Stimulated activated CD8-positive, alpha-beta memory T cell treated with anti-CD3 and anti-CD28 coated beads, Interleukin-7, amount 100 ng/mL, for 48 hours (primary cell): ENCODE results near the gene NRARP.

Source experiments
- DNase-seq, 2 donors: peaks; one replicate each; pipeline ENCODE4 v3.0.0-alpha.2; 2020; ENCODE audit warnings: low read depth in 1 of 2; ENCODE audit errors: extremely low read depth in 1 of 2

Gene NRARP

DNA sequence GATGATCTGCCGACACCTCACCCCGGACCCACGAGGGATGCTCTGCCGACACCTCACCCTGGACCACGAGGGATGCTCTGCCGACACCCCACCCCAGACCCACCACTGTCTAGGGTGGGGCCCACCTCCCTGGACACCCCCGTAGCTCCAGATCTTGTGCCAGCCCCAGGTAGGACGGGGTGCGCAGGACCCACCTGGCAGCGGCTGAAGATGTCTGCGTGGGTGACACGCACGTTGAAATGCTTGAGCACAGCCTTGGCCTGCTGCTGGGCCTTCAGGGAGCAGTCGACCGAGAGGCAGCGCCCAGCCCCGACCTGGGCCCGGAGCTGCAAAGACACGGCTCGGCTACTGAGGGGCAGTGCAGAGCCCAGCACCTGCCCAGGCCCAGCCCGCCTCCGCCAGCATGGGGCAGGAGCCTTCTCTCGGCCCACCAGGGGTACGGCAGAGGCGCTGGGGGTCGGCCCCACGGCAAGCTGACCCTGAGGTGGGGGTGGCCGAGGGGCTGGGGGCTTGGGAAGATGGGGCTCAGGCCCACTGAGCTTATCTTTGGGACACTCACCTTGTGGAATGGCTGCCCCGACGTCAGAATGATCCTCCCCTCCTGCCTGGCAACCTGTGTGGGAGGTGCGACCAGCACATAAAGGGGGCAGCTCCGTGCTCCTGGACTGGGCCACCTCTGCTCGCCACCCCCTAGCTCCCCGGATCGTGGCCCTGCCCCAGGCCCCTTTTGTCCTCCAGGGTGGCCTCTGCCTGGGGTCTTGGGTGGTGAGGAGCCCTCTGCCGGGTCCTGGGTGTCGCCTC lies 21.7 kb upstream of the NRARP start:
- DNase-seq = no peak

DNA sequence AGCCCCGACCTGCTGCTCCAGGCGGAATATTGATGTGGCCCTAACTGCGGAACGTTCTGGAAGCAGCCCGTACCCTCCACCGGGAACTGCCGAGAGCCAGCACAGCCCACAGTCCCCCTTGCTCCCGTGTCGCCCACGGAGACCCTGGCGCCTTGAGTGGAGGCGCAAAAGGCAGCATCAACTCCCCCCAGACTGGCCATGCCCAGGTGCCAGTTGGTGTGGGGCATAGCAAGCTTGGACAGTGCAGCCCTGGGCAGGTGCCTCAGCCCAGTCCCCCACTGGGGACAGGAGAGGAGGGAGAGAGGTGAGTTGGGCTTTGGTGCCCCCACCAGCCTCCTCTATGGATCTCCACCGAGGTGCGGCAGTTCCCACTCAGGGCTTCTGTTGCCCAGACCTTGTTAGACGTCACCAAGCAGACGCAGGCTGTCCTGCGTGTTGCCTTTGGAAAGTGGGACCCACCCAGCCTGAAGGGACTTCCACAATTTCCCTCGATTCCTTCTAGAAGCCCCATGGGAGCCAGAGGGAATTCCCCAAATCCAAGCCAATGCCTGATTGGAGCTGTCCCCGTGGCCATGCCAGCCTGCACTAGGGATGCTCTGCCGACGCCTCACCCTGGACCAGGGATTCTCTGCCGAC lies 19.8 kb upstream of the NRARP start:
- no peak for DNase-seq

DNA sequence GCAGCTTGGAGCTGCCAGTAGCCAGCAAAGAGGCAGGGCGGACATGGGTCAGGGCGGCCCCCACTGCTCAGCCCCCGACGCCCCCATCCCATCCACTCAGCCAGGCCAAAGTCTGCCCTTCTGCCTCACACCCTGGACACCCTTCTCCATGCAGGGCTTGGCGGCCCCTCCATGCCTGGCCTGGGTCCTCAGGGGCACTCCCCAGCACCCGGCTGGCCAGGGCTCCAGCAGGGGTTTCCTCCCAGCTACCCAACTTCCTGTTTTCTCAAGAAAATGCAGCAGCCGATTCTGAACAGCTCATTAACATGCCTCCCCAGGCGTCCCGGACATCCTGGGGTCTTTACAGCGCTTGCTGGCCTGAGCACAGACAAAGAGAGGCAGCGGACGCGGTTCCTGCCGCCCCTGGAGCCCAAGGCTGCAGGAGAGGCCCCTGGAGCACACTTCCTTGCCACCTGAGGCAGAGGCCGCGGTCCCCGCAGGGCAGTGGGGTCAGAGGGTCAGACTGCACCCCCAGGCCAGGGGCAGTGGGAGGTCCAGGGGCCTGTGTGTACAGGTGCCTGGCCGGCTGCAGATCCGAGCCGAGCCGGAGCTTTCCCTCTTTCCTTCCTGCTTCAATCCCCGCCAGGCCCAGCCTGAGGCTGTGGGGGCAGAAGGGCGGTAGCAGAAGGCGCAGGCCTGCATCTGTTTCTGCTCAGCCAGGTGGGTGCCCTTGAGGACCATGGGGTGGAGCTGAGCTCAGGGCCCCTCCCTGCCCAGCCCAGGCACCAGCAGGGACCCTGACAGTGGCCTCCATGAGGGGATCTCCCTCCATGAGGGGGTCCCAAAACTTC lies 18.7 kb upstream of the NRARP start:
- DNase-seq = no peak

DNA sequence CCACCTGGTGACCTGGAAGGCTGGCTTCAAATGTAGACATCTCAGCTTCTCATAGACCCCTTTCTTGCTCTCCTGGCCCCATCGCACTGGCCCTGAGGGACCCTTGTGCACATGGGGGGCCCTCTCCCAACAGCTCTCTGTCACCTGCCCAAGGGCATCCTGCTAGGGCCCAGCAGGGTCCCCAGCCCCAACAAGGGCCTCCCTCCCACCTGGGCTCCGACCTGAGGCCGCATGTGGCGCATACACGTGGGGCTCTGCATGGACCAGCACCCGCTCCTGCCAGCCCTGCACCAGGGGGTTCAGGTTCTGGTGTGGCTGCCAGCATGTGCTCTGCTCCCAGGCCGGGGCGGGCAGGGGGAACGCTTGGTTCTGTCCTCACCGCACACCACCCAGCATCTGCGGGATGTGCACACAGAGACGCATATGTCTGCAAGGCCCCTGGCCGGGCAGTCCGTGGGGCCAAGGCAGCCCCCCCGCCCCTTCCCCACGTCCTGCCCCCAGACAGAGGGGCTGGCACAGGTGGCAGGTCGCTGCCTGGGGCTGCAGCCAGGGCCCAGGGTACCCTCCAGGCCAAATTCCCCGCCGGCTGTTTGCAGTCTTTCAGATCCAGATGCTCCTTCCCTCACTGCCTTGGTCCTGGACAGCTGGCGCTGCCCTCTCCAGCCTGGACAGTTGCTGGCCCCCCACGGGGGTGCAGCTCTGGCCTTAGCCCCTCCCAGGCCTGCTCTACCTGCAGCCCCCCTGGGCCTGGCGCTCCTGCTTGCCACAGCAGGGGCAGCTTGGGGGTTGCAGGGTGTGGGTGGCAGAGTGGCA lies 17.9 kb upstream of the NRARP start:
- no peak for DNase-seq

DNA sequence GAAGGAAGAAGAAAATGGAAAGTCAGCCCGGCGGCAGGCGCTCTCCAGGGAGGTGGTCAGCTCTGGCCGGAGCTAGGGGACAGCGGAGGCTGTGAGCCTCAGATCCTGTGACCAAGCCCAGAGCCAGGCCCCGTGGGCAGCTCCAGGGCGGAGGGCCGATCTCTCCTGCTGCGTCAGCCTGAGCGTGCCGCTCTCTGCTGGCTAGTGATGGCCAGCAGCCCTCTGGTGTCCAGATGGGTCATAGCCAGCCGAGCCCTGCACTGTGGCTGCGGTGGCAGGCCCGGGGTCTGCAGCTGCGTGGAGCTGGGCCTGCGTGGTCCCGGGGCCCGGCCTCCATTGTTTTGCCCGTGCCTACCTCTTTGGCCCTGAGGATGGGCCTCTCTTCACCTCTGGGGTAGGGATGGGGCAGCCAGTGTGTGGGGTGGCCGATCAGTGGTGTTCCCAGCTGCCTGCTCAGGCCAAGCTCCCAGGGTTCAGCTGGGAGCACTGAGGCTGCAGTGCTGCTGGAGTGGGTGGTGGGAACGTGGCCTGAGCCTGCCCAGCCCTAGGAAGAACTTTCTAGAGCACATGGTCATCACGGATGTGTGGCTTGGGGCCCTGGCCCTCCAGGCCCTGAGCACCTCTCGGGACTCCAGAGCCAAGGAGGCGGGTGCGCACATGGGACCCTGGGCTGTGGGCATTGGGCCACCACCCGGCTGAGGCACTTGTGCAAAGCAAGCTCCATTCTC lies 17.1 kb upstream of the NRARP start:
- DNase-seq = no peak

DNA sequence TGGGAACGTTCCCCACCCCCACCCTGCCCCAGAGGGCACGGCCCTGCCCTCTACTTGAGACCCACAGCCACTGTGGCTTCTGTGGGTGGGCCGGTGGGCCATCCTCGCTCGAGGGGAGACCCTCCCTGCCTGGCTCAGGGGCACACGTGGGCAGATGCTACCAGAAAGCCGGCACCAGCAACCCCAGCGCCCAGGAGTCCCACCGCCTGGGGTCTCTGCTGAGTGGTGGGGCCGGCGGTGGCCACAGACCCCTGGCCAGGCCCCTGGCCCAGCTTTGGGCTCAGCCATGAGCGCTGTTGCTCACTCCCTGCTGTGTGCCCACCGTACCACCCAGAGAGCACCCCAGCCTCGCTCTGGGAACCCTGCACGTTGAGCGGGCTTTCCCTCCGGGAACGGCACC lies 16.5 kb upstream of the NRARP start:
- no peak for DNase-seq

DNA sequence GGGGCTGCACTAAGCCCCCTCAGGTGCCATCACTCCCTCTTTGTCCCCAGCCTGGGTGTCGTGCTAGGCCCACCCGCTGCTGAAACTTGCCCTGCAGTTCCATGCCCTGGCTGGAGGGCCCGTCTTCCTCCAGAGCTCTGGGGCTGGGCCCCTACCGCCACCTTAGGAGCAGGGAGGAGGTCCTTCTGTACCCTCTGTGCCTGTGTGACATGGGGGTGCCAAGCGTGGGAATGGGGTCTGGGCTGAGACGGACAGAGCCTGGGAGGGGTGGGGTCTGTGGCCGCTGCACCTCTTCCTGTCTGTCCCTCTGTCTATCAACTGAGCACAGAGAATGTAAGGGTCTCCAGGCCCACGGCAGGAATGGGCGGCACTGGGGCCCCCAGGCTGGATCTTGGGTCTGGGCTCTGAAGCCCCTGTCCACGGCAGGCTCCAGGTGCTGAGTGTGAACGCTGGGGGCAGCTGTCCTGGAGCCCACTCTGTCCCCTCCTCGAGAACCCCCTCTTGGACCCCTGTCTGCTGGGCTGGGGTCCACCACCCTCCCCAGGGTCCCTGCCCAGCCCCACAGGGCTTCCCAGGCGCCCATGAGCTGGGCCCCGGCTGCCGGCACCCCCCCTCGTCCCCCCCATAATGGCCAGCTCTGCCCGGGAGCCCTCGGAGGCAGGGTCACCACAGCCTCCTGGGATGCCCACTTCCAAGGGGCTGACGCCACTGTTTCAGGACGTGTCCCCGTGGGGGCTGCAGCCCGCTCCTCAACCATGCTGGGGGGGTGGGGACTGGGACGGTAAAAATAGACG lies 15.8 kb upstream of the NRARP start:
- DNase-seq = no peak

DNA sequence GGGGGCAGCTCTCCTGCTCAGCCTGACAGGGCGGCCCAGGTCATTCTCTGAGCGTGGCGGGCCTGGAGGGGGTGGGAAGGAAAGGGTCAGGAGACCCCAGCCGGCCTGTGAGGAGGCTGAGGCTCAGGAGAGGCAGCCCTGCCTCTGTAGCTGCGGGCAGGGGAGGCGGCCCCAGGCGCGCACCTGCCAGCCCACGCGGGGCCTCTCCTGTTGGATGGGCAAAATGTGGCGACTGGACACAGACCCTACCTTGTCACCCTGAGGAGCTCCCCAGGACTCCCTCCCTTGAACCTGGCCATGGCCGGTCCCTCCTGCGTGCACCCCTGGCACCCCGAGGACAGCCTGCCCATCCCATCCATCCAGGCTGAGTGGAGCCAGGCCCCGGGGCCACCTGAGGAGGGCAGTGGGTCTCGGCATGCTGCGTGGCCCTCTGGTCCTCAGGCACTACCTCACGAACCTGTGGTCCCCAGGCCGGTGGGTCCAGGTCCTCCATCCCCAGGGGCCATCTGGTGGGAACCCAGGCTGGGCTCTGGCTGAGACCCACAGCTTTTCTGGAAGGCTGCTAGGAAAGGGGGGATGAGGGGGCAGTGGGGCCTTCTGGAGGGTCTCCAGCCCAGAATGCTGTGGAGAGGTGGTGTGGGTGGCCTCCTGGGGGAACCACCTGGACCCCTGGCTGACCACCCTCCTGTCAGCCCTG lies 15.1 kb upstream of the NRARP start:
- DNase-seq = no peak

DNA sequence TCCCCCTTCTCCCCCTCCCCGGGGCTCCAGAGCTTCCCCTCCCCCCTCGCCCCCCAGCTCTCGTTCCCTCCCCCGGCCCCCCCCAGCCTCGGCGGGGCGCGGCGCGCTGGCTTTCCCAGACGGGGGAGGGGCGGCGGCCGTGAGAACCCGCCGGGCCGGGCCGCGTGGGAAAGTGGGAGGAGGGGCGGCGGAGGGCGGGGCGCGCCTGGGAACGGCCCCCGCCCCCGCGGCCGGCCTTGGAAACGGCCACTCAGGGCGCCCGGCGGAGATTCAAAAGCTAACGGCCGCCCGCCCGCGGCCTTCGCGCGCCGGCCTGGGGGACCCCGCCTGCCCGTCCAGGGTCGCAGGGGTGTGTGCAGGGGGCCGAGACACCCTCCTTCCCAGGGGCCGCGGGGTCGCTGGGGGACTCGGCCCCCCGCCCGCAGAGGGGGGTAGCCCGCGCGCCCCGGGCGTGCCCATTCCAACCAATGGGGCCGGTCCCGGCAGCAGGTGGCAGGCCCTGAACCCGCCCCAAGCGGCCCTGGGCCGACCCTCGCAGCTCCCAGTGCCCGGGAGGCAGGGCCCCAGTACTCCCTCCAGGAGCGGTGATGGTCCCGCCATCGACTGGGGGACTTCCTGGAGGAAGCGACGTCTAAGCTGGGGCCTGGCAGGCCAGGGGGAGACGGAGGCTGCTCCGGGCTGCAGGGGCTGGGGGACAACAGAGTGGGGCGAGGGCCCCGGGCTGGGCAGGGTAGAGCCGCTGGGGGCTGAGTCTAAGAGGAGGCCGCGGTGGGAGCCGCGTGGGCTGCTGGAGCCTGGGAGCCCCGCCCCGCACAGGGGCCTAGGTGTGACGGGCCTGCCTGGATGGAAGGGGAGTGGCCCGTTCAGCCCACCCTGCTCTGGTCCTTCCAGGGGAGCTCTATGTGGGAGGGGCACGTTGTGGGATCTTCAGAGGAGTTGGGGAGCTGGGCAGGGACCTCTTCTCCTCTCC lies 14.2 kb upstream of the NRARP start:
- no peak for DNase-seq

DNA sequence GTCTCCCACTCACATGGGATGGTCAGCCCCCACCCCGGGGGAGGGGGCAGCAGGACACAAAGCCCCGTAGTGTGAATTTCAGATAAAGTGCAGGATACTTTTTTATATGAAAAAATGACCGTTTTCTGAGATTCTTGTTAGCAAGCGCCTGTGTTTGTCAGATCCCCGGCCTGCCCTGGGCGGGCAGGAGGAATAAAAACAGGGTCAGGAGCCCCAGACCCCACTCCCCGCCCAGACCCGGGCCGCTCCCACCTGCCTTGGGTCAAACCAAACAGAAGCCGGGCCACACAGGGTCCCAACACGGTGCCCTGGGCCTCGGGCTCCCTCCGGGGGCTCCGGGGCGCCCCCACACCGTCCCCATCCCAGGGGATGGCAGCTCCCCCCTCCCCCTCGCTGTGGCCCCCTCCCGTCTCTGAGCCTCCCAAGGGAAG lies 13.5 kb upstream of the NRARP start:
- DNase-seq = no peak

DNA sequence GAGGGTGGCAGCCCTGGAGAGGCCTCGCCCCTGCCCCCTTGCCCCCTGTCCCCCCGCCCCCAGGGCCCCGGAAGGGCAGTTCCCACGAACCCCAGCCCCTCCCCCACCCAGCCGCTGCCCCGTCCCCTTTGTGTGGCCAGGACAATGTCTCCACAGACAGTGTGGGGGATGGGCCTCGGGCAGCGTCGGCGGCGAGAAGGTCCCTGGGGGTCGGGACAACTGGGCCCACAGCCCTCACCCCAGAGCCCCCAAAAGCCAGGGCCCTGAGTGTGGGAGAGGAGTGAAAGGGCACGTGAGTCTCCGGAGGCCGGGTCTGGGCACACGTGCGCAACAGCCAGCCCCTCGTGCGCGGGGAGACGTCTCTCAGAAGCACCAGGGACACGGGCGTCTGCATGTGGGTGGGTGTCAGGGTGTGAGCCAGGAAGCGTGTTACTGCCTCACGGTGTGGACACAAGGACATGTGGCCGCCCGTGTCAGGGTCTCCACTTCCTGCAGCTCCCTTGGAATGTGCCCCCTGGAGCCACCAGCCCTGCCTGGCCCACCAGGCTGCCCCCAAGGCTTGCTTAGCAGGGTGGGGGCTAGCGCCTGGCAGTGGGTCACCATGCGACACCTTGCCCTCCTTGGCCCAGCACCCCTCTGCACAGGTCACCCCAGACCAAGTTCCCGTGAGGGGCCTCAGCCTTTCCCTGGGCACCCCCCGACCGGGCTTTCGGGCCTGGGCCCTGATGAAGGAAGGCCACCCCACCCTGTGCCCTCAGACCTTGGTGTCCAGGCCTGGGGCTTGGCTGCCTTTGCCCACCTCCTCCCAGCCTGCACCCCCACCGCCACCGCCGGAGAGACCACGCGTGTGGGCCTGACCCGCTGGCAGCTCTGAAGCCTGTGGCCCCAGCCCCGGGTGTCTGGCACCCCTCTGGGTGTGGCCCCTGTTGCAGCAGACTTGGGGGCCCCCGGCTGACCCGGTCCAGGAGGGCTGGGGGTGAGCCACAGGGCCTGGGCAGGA lies 12.8 kb upstream of the NRARP start:
- no peak for DNase-seq

DNA sequence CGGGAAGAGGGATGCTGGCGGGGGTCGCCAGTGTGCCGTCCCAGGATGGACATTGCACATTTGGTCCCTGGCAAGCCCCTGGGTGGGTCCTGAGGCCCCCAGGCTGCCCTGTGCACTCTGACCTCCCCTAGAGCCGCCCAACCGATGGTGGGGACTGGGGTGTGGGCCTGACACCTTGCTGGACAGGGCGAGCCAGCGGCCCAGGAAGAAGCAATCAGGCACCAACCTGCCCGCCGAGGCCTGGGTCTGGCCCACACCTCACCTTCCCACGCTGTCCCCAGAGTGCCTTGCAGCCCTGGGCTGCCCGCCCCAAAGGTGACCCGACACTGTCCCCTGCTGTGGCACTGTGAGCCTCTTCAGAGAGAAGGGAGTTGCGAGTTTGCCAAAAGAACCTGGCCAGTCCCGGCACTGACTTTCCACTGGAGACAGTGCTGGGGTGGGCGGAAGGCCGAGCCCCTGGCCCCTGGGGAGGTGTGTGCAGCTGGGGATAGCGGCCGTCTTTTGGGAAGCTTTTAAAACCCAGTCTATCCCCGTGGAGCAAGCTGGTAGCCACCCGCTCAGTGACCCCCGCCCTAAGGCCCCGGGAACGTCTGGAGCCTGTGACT lies 12.0 kb upstream of the NRARP start:
- no peak for DNase-seq

DNA sequence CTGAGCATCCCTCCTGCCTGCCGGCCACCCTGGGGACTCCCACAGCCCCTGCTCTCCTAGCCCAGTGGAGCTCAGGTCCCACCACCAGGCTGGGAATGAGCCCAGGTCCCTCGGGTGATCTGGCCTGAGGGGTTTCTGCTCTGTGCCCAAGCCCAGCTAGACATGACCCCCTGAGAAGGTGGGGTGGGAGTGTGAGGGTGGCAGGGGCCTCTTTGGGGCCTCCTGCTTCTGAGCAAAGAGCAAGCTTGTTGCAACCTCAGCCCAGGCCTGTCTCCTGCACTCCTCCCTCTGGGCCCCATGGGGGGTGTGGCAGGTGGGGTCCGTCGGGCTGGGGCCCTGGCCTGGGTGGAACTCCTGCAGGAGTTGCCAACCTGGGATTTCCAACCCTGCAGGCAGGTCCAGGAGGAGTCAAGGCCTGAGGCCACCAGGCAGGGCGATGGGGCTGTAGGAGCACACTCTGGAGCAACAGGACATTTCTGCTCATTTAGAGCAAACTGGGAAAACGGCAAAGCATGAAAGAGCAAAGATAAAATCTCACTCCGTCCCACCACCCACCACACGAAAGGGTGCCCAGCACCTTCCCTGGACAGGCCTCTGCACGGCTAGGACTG lies 11.4 kb upstream of the NRARP start:
- DNase-seq = no peak

DNA sequence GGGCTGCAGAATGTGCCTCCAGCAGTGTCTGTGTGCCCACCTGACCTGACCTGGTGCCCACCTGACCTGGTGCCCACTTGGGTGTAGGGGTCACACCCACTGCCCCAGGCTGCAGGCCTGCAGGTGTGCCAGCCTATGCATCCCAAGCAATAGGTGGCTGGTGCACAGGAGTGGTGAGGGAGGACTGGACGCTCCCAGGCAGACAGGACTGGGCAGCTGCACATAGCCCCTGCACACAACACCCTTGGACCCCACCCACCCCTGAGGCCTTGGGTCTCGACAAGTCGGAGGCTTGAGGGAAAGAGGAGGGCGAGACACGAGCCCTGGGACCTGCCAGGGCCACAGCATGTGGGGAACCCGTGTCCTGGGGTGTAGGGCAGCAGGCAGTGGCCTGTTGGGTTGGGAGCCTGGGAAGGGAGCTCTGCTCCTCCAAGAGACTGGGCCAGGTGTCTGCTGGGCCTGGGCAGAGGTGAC lies 10.8 kb upstream of the NRARP start:
- no peak for DNase-seq
